ENCODE results near the gene CRYBB2.
"Not testable (repeated sequence)": the region's sequence is repeated elsewhere in the genome, so short reads cannot be mapped to it uniquely, and the experiment has no call there.

The CRYBB2 gene

DNA sequence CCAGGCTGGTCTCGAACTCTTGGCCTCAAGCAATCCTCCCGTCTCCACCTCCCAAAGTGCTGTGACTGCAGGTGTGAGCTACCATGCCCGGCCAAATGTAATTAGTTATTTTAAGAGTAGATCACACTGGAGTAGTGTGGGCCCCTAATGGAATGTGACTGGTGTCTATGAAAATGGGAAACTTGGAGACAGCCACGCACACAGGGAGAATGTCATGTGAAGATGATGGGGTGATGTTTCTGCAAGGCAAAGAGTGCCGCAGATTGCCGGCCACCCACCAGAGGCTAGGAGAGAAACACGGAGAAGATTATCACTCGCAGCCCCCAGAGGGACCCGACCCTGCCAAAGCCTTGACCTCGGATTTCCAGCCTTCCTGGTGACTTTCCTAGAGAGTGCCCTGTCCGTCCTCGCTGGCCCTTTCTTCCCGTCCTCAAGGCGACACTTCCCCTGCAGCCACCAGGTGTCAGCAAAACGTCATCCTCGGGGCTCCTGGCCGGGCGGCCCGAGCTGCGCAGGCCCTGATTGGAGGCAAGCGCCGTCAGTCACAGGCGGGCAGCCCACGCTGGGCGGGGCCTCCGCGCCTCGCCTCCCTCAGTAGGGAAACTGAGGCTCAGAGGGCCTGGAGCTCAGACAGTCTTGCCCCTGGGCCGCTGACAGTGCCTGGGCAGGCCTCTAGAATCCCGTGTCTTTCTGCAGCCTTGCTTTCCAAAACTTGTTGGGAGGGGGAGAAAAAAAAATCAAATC lies 16.3 kb downstream of the CRYBB2 start:
- TF ChIP-seq, protein P1, sequence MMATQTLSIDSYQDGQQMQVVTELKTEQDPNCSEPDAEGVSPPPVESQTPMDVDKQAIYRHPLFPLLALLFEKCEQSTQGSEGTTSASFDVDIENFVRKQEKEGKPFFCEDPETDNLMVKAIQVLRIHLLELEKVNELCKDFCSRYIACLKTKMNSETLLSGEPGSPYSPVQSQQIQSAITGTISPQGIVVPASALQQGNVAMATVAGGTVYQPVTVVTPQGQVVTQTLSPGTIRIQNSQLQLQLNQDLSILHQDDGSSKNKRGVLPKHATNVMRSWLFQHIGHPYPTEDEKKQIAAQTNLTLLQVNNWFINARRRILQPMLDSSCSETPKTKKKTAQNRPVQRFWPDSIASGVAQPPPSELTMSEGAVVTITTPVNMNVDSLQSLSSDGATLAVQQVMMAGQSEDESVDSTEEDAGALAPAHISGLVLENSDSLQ (IDR thresholded peaks at IDR 0.05), result peak; percentile 100
- TF ChIP-seq NFRKB (IDR thresholded peaks at IDR 0.05), result no peak
- TF ChIP-seq ZNF384 (IDR thresholded peaks at IDR 0.05), result peak; percentile 19; the same call in 1 of the 2 replicates
- no peak for TF ChIP-seq L3MBTL2 (conservative IDR thresholded peaks at IDR 0.05)
- peak; percentile 100 for DNase-seq (ENCODE audit: extremely low spot score)
- ChIA-PET POLR2A (no interaction called here), CTCF (interaction anchor here (0.7 to 2.4 kb wide), 4 partner anchors 33 to 99 kb away, joined by 3 to 11 read pairs (median 4); no protein-coding TSS in a partner anchor)

GRCh38 chr22:25236417-25236816 lies 17.0 kb downstream of the CRYBB2 start:
- no peak for DNase-seq (ENCODE audit: extremely low spot score)
- ChIA-PET CTCF (interaction anchor here (0.7 to 2.4 kb wide), 2 partner anchors 97 to 98 kb away, joined by 4 to 11 read pairs; no protein-coding TSS in a partner anchor), POLR2A (no interaction called here)
- TF ChIP-seq SP1 (IDR thresholded peaks at IDR 0.05), result no peak
- no peak for TF ChIP-seq L3MBTL2 (conservative IDR thresholded peaks at IDR 0.05)
- no peak for TF ChIP-seq ZNF384 (IDR thresholded peaks at IDR 0.05)
- TF ChIP-seq LEF1 (IDR thresholded peaks at IDR 0.05; ENCODE audit: borderline replicate concordance), result no peak
- TF ChIP-seq ELF4 (IDR thresholded peaks at IDR 0.05), result no peak
- TF ChIP-seq FOXM1 (IDR thresholded peaks at IDR 0.05; ENCODE audit: borderline replicate concordance), result no peak
- TF ChIP-seq BHLHE40 (IDR thresholded peaks at IDR 0.05; ENCODE audit: borderline replicate concordance), result no peak
- TF ChIP-seq CTBP1 (IDR thresholded peaks at IDR 0.05; ENCODE audit: borderline replicate concordance), result no peak

DNA sequence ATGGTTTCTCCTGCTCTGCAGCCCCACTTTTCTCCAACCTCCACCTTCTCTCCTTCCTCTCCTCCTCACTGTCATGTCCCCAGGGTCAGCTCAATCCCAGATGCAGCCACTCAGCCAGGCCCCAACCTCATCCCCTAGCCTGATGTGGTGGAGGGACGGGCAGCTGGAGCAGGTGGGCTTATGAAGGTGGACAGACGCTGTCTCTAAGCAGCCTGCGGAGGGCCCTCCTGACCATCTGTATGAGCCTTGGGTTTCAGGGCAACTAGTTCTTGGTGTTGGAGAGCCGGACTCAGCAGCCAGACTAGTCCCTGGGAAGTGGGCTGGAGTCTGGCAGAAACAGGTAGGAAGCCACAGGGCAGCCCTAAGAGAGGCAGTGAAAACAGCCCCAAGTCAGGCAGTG lies 18.1 kb downstream of the CRYBB2 start:
- ChIA-PET CTCF (no interaction called here), POLR2A (no interaction called here)
- TF ChIP-seq, protein P1 (IDR thresholded peaks at IDR 0.05), result no peak
- TF ChIP-seq ARNT (IDR thresholded peaks at IDR 0.05), result no peak
- TF ChIP-seq SP1 (IDR thresholded peaks at IDR 0.05), result no peak
- no peak for TF ChIP-seq FOXA1 (IDR thresholded peaks at IDR 0.05)
- TF ChIP-seq ZNF384 (IDR thresholded peaks at IDR 0.05), result no peak
- DNase-seq (ENCODE audit: extremely low spot score), result no peak

GRCh38 chr22:25238058-25238457 lies 18.6 kb downstream of the CRYBB2 start:
- DNase-seq (ENCODE audit: extremely low spot score); POLR2A ChIA-PET; CTCF ChIA-PET: not testable (repeated sequence)

GRCh38 chr22:25255169-25255568 lies 35.7 kb downstream of the CRYBB2 start:
- CTCF ChIA-PET; DNase-seq (ENCODE audit: extremely low spot score); POLR2A ChIA-PET: not testable (repeated sequence)

- DNase-seq (ENCODE audit: extremely low spot score); CTCF ChIA-PET; POLR2A ChIA-PET: not testable (repeated sequence)
These were observed 48.1 kb downstream of the CRYBB2 start for GRCh38 chr22:25267567-25267966.

DNA sequence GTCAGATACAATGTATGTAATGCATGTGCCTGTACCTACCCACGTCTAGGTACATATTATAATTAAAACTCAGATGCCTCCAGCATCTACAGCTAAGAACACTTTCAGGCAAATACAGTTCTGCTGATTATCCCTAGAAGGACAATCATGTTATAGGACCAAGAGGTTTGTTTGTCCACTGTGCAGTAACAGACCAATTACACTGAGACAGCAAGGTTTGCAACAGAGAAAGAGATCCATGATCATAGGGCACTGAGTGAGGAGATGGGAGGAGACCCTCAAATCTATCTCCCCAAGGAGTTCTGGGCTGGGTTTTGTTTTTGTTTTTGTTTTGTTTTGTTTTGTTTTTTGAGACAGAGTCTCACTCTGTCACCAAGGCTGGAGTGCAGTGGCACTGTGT lies 49.5 kb downstream of the CRYBB2 start:
- CTCF ChIA-PET; DNase-seq (ENCODE audit: extremely low spot score); POLR2A ChIA-PET: not testable (repeated sequence)

DNA sequence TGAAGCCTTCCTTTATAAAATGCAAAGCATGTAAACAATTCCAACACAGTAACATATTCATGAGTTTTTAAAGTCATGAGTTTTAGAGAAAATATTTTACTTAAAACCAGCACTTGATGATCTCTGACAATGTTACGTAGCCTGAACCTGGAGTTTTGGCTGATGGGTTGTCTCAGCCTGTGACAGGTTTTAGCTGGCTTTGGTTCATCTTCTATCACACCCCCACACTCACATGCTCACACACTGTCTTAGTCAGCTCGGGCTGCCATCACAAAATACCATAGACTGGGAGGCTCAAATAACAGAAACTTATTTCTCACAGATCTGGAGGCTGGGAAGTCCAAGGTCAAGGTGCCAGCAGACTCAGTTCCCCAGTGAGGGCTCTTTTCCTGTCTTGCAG lies 50.6 kb downstream of the CRYBB2 start:
- DNase-seq (ENCODE audit: extremely low spot score); CTCF ChIA-PET; POLR2A ChIA-PET: not testable (repeated sequence)

DNA sequence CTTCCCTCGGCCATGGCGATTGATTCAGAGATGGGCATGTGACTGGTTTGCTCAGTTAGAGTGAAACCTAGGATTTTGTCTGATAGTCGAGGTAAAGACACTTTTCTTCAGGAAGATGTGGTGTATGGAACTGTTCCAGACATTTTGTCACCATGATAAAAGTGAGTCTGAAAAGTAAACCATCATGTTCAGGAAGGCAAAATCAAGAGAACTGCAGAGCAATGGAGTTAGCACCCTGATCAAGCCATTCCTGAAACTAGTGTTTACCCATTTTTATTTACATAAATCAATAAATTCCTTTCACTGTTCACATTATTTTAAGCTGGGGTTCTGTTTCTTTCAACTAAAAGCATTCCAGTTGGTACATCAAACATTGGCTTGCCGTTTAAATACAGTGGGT lies 53.8 kb downstream of the CRYBB2 start:
- CTCF ChIA-PET; POLR2A ChIA-PET; DNase-seq (ENCODE audit: extremely low spot score): not testable (repeated sequence)

- DNase-seq (ENCODE audit: extremely low spot score); CTCF ChIA-PET; POLR2A ChIA-PET: not testable (repeated sequence)
These were observed 54.5 kb downstream of the CRYBB2 start for GRCh38 chr22:25273928-25274327.

- POLR2A ChIA-PET; CTCF ChIA-PET; DNase-seq (ENCODE audit: extremely low spot score): not testable (repeated sequence)
These were observed 60.7 kb downstream of the CRYBB2 start for GRCh38 chr22:25280118-25280517.

Measured in HEK293T (cell line).